Measurements from ENCODE around the gene PRKCE. TPM values are rescaled to one million over a fixed set of nuclear protein-coding genes. Genes with fewer than 3 reads are reported as not detected.

Gene PRKCE
- total RNA-seq, 1 experiment from 2014 or later: 1.3 TPM

DNA sequence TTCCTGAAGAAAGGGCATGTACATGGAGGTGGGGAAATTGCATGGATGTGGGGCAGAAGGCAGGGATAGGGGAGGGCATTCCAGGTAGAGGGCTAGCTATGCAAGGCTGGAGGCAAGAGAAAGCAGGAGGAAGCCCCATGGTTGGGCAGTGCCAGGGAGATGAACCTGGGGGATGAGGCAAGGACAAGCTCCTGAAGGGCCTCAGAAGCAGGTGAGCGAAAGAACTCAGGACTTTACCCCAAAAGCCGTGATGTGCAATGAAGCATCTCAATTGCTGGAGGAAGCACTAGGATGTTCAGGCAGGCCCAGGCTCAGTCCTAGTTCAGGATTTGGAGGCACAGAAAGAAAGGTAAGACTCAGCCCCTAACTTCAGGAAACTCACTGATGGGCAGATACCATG lies 528.7 kb downstream of the PRKCE start:
- Histone ChIP-seq H3K23ac (ENCODE audit: insufficient read length, low read depth, low read length) (no peak overlapping the region), H2BK15ac (ENCODE audit: low read depth, low read length) (no peak overlapping the region), H3K14ac (ENCODE audit: insufficient read depth, low read length) (no peak overlapping the region; the same call in 1 of the 2 replicates), H4K8ac (replicated peaks; ENCODE audit: insufficient read length, low read depth, low read length) (no peak overlapping the region), H2BK5ac (ENCODE audit: insufficient read length, low read length) (no peak overlapping the region), H3K4ac (ENCODE audit: low read depth, low read length) (no peak overlapping the region), H3K27ac (ENCODE audit: insufficient read length, low read depth, low read length) (no peak overlapping the region), H2BK12ac (ENCODE audit: insufficient read length, low read depth, low read length) (no peak overlapping the region), H2AK5ac (ENCODE audit: insufficient read length, low read length) (no peak overlapping the region), H3K9ac (ENCODE audit: extremely low read depth, insufficient read length, low read length) (no peak overlapping the region), H4K5ac (ENCODE audit: insufficient read length, low read depth, low read length) (no peak overlapping the region), H4K91ac (ENCODE audit: insufficient read length, low read depth, low read length) (no peak overlapping the region), H2BK120ac (ENCODE audit: low read depth, low read length, poor library complexity, severe bottlenecking) (no peak overlapping the region), H3K56ac (ENCODE audit: insufficient read length, low read depth, low read length) (no peak overlapping the region), H3T11ph (ENCODE audit: low read length) (no peak overlapping the region), H3K4me2 (ENCODE audit: insufficient read depth, insufficient read length, low read length) (no peak overlapping the region), H4K20me1 (ENCODE audit: control insufficient read depth, insufficient read depth, insufficient read length) (no peaks in the 10 kb centered on the region), H3K23me2 (ENCODE audit: insufficient read length, low read depth, low read length, poor library complexity, severe bottlenecking) (no peaks in the 10 kb centered on the region), H3K27me3 (ENCODE audit: insufficient read depth, low read length) (no peaks in the 10 kb centered on the region), H3K79me2 (ENCODE audit: insufficient read depth, low read length) (no peaks in the 10 kb centered on the region), H3K4me1 (ENCODE audit: insufficient read depth, low read length) (no peaks in the 10 kb centered on the region), H3K18ac (ENCODE audit: insufficient read length, low read depth, low read length) (no peak overlapping the region), H3K9me3 (ENCODE audit: control insufficient read depth, low read depth, low read length) (no peaks in the 10 kb centered on the region), H2BK20ac (ENCODE audit: low read depth, low read length, poor library complexity, severe bottlenecking) (no peak overlapping the region), H2AFZ (ENCODE audit: low read length) (no peak overlapping the region), H3K79me1 (ENCODE audit: insufficient read depth, low read depth, low read length, poor library complexity, severe bottlenecking) (no peaks in the 10 kb centered on the region)
- no CpG with 5 or more reads among the region's 2 CpGs for WGBS (ENCODE audit: extremely low coverage, insufficient read length, low lambda C conversion rate)
- H3K36me3 Mint-ChIP-seq (ENCODE audit: insufficient read depth in 1 of 3, low read depth in 3 of 3): no peaks in the 10 kb centered on the region
- no peak for TF ChIP-seq CTCF (conservative IDR thresholded peaks at IDR 0.05)
- H3K27ac Mint-ChIP-seq: no peak overlapping the region
- DNase-seq: no peak
- H3K27me3 Mint-ChIP-seq (ENCODE audit: low read depth): peaks cover 9% of the 10 kb centered on the region
- no peak overlapping the region for H3K4me3 Mint-ChIP-seq
- peaks cover 0 to 4% of the 10 kb centered on the region in 2 experiments; a peak in 1 of 4 replicates for H3K4me1 Mint-ChIP-seq
- no peaks in the 10 kb centered on the region for H3K9me3 Mint-ChIP-seq
